Measurements from ENCODE around the gene SORCS2.
"Not testable (repeated sequence)": the region's sequence is repeated elsewhere in the genome, so short reads cannot be mapped to it uniquely, and the experiment has no call there.

SORCS2 gene

GRCh38 chr4:7444731-7445130, 252.4 kb downstream of the SORCS2 start:
- H3K27ac ChIP-seq: no peak overlapping the region
- DNase-seq (ENCODE audit: low spot score): no peak
- TF ChIP-seq, protein P1, sequence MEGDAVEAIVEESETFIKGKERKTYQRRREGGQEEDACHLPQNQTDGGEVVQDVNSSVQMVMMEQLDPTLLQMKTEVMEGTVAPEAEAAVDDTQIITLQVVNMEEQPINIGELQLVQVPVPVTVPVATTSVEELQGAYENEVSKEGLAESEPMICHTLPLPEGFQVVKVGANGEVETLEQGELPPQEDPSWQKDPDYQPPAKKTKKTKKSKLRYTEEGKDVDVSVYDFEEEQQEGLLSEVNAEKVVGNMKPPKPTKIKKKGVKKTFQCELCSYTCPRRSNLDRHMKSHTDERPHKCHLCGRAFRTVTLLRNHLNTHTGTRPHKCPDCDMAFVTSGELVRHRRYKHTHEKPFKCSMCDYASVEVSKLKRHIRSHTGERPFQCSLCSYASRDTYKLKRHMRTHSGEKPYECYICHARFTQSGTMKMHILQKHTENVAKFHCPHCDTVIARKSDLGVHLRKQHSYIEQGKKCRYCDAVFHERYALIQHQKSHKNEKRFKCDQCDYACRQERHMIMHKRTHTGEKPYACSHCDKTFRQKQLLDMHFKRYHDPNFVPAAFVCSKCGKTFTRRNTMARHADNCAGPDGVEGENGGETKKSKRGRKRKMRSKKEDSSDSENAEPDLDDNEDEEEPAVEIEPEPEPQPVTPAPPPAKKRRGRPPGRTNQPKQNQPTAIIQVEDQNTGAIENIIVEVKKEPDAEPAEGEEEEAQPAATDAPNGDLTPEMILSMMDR (conservative IDR thresholded peaks at IDR 0.05; ENCODE audit: low read depth): no peak
- ChIA-PET POLR2A (ENCODE audit: low non-redundant PET) (no interaction called here), CTCF (no interaction called here)

DNA sequence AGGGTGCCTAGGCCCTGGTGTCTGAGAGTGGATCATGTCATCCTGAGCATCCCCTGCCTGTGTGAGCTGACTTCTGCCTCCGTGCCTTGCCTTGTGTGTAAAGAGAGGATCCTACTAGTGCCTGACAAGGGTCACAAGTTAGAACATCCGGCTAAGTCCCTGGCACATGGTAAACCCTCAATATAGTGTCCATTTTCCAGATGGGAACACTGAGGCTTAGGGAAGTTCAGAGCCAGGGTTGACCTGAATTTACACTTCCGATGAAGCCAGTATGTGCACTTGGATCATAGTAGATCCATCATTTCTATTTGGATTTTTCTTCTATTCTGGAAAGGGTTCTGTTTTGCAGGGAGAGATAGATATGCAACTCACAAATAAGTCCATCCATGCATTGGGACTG, 254.9 kb downstream of the SORCS2 start:
- POLR2A ChIA-PET (ENCODE audit: low non-redundant PET): no interaction called here
- TF ChIP-seq, protein P1 (conservative IDR thresholded peaks at IDR 0.05; ENCODE audit: low read depth): no peak
- no peak overlapping the region for H3K27ac ChIP-seq
- CTCF ChIA-PET: no interaction called here
- no peak for DNase-seq (ENCODE audit: low spot score)

- DNase-seq (ENCODE audit: low spot score): no peak
- no peak overlapping the region for H3K27ac ChIP-seq
- CTCF ChIA-PET: no interaction called here
- TF ChIP-seq, protein P1 (conservative IDR thresholded peaks at IDR 0.05; ENCODE audit: low read depth): no peak
- POLR2A ChIA-PET (ENCODE audit: low non-redundant PET): no interaction called here
These were observed 255.7 kb downstream of the SORCS2 start for GRCh38 chr4:7448036-7448435.

- no peak overlapping the region for H3K27ac ChIP-seq
- ChIA-PET CTCF (no interaction called here), POLR2A (ENCODE audit: low non-redundant PET) (no interaction called here)
- no peak for DNase-seq (ENCODE audit: low spot score)
- TF ChIP-seq, protein P1 (conservative IDR thresholded peaks at IDR 0.05; ENCODE audit: low read depth): no peak
These were observed 258.6 kb downstream of the SORCS2 start for GRCh38 chr4:7450775-7451433.

- CTCF ChIA-PET: no interaction called here
These were observed 259.1 kb downstream of the SORCS2 start for GRCh38 chr4:7451434-7451789.

DNA sequence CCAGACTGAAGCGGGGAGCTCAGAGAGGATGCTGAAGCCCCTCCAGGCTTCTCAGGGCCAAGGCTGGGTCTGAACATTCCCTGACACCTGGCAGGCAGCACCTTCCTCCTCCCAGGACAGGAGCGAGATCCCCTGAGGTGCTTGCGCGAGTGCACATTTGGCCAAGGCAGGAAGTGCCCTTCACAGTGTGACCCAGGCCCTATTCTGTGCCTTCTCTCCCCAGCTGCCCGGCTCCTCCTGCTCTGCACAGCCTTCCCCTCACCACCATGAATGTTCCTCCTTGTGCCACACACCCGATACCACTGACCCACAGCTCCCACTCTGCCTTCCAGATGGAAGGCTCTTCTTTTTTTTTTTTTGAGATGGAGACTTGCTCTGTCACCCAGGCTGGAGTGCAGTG, 259.5 kb downstream of the SORCS2 start:
- ChIA-PET CTCF (no interaction called here), POLR2A (ENCODE audit: low non-redundant PET) (no interaction called here)
- DNase-seq (ENCODE audit: low spot score): no peak
- H3K27ac ChIP-seq: no peak overlapping the region
- TF ChIP-seq, protein P1 (conservative IDR thresholded peaks at IDR 0.05; ENCODE audit: low read depth): no peak

More at GRCh38 chr4:7451434-7451789, 259.1 kb downstream of the SORCS2 start:
- TF ChIP-seq, protein P1 (conservative IDR thresholded peaks at IDR 0.05; ENCODE audit: low read depth): no peak
- H3K27ac ChIP-seq: no peak overlapping the region
- DNase-seq (ENCODE audit: low spot score): no peak
- POLR2A ChIA-PET (ENCODE audit: low non-redundant PET): no interaction called here

GRCh38 chr4:7452802-7453201, 260.5 kb downstream of the SORCS2 start:
- H3K27ac ChIP-seq; POLR2A ChIA-PET (ENCODE audit: low non-redundant PET); DNase-seq (ENCODE audit: low spot score); CTCF ChIA-PET: not testable (repeated sequence)

Data from RWPE1 (cell line).